GM18502 (cell line): ENCODE results near the gene P2RY2.
"Not testable (repeated sequence)": the region's sequence is repeated elsewhere in the genome, so short reads cannot be mapped to it uniquely, and the experiment has no call there.

Experiments used
- ATAC-seq: cut with Tn5 transposase; IDR thresholded peaks from one replicate; pipeline ENCODE4 v1.9.1; 2021; ENCODE audit warnings: mild to moderate bottlenecking; ENCODE audit not compliant: unreplicated experiment, poor library complexity

P2RY2 gene

DNA sequence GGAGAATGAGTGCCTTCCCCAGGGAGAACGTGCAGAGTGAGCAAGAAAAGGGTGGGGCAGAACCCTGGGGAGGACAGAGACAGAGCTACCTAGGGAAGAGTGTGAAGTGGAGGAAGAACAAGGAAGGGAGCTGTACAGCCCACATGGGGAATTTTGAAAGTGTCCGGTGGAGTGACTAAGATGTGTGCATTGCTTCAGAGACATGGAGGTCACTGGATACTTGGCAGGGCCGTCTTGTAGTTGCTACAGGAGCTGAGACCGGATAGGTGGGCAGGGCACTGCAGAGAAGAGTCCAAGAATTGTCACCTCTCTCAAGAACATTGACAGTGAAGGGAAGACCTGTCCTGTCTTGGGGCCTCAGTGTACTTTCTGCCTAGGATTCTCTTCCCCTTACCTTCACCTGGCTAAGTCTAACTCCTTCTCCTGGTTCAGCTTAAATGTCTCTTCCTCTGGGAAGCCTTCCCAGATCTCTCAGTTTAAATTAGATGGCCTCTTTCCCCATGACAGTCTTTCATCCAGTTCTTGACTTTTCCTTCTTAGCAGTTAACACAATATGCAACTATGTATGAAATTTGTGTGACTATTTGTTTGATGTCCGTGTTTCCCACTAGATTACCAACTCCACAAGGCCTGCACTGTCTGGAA is 44.9 kb downstream of the P2RY2 start:
- no peak for ATAC-seq

GRCh38 chr11:73263640-73264039 is 45.6 kb downstream of the P2RY2 start:
- no peak for ATAC-seq

GRCh38 chr11:73265278-73265810 is 47.3 kb downstream of the P2RY2 start:
- ATAC-seq, result no peak

- ATAC-seq, result no peak
These were observed 48.0 kb downstream of the P2RY2 start for GRCh38 chr11:73265853-73266645.

- ATAC-seq, result no peak
These were observed 48.6 kb downstream of the P2RY2 start for GRCh38 chr11:73266646-73267020.

DNA sequence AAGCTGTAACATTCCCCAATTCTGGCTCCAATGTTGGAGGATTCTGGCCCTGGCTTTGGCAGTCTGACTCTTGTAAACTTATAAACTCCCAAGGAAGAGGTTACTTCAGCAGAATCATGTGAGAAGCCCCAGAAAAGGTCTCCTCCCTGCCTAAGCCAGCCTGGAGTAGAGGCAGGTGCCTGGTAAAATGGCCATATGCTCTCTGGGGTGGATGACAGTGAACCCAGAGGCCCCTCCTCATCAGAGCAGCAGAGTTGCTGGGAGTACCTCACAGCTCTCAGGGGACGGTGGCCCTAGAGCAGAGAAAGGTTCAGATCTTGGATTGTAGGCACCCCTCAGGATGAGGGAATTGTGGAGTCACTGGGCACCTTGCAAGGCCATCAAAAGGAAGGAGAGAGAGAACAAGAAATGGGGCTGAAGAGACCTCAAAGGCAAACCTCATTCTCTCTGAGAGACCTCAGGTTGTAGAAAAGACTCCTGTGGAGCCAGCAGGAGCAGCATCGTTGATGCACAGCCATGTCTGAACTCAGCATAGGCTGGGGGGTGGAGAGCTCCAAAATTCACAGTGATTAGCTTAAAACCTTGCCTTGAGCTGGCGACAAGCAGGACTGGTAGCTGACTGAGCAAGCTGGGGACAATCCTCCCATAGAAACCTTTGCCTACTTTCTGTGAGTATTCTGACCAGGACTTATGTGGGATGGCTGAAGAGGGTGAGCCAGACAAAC is 49.2 kb downstream of the P2RY2 start:
- no peak for ATAC-seq

DNA sequence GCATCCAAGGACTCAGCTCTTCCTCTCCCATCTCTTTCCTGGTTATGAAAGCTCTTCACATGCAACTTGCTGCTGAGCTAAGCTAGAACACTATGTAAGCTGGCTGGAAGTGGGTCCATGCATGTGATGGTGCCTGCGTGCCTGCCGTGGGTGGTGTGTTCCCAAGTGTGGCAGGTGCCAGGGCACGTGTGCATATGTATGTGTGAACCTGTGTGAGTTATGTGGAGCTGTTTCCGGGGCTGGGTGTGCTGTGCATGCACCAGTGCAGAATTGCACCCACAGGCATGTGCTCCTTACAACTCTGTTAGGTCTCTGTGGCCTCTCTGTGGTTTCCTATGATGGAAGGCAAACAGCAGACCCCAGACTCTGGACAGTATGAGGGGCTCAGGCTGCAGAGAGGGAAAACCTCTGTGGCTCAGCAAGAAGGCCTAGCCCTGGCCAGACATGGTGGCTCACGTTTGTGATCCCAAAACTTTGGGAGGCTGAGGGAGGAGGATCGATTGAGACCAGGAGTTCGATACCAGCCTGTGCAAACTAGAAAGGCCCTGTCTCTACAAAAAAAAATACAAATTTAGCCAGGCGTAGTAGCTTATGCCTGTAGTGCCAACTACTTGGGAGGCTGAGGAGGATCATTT is 49.9 kb downstream of the P2RY2 start:
- no peak for ATAC-seq

- ATAC-seq, result no peak
These were observed 50.7 kb downstream of the P2RY2 start for GRCh38 chr11:73268671-73269271.

GRCh38 chr11:73269459-73270015 is 51.5 kb downstream of the P2RY2 start:
- no peak for ATAC-seq

GRCh38 chr11:73270016-73270854 is 52.2 kb downstream of the P2RY2 start:
- no peak for ATAC-seq

DNA sequence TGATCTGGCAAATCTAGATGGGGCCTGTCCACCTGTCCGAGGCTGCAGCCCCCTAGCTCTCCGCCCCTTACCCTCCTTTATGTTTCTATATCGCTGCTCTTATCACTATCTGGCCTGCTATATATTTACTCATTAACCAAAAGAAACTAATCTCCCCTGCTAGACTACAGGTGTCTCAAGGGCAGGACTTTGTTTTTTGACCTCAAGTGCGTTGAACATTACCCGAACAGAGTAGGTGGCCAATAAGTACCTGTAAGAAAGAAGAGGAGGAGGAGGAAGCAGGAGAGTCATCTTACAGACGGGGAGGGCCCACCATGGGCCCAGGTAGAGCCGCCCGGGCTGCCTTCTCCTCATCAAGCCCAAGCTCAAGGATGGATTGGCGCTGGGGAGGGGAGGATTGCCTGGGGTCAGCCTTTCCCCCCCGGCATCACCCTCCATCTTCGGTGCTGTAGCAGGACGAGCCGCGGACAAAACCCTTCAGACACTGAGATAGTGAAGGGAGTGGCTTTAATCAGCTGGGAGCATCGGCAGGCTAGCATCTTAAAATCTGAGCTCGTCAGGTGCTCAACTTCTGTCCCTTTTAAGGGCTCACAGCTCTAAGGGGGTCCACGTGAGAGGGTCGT is 52.9 kb downstream of the P2RY2 start:
- ATAC-seq, result no peak

DNA sequence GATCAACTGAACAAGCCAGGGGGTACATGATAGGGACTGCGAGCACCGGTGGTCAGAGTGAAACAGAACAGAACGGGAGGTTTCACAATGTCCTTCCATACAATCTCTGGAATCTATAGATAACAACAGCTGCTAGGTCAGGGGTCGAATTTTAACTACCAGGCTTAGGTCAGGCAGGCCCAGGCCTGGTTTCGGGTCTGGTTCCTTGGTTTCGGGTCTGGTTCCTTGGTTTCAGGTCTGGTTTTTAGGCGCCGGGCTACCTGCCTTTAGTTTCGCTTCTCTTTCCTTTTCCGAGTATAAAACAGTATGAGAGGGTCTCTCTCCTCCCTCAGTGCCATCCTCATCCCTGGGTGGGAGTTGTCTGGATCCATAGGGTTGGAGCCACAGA is 53.4 kb downstream of the P2RY2 start:
- ATAC-seq, result not testable (repeated sequence)

DNA sequence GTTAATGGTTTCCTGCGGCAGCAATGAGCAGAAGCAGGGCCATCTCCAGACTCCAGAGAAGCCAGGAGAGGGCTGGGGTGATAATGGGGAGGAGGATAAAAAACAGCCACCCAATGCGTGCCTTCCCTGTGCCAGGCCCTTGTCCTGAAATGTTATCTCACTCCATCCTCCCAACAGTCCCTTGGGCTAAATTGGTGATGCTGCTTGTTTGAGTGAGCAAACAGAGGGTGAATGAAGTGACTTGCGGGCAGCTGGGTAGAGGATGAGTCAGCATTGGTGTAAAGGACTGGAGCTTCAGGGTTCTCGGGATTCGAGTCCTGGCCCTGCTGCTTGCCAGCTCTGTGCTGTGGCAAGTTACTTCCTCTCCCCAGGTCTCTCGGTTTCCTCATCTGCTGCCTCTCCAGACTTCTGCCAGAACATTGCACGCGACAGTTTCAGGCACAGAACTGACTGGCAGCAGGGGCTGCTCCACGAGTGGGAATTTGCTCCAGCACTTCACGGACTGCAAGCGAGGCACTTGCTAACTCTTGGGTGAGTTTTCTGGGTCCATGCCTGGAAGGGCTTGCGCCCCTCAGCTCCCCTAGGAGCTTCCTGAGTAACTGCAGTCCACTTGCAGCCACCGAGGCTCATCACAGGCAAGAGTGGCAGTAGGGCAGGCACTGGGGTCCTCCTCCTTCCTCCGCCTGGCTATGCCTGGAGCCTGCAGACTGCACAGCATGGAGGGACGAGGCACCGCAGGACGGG is 54.0 kb downstream of the P2RY2 start, which contains the start of gene P2RY6:
Gene P2RY6 (plus strand): TSS at position 403 of the 744 bp plus-strand sequence. CDS start 24,181 bp downstream, outside the sequence.
- no peak for ATAC-seq

DNA sequence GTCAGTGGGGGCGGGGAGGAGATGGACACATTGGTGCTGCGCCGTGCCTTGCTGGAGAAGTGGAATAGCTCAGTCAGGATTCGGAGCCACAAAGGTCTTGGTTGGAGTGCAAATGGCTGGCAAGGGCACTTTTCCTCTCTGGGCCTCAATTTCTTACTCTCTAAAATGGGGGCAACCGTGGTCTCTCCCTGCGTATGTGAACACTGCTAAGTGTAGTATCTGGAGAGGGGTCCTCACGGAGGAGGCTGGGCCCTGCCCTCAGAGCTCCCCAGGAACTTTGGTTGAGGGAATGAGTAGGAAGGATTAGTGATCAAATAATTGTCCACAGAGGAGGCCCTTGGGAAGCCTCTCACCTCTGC is 54.6 kb downstream of the P2RY2 start:
- ATAC-seq, result no peak

DNA sequence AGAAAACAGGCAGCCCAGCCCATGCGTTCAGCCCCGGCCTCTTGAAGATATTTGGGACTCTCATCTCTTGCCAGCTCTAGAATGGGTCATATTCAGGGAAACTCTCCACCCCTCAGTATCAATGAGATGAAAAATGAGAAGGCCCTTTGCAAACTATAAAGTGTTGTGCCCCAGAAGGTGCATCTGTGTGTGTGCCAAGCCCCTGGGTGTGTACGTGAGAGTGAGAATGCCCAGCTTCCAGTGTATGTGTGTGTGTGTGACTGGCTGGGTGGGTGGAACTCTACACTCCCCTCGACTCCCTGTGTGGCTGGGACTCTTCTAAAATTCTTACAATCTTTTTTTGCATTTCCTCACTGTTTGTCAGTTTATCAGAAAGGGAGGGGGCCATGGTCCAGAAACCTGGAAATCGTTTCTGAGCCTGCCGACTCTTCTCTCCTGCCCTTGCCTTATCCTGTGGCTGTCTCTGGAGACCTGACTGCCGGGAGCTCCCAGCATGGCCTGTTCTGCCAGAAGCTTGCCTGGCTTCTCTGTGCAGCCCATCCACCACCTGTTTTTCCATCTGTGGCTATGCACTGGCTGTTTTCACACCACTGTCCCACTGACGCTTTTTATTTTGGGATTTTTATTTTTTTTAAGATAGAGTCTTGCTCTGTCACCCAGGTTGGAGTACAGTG is 55.3 kb downstream of the P2RY2 start:
- ATAC-seq, result no peak

DNA sequence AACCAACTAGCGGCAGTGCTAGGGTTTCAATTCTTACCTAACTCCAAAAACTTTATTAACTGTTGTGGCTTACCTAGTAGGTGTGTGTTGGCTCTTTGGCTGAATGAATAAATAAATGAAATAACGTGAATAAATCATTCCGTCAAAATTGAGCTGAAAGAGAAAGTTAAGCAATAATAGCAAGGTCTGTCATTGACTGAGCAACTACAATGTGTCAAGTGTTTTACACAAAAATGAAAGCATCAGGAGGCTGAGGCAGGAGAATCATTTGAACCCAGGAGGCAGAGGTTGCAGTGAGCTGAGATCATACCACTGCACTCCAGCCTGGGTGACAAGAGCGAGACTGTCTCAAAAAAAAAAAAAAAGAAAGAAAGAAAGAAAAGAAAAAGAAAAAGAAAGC is 56.1 kb downstream of the P2RY2 start:
- not testable (repeated sequence) for ATAC-seq

DNA sequence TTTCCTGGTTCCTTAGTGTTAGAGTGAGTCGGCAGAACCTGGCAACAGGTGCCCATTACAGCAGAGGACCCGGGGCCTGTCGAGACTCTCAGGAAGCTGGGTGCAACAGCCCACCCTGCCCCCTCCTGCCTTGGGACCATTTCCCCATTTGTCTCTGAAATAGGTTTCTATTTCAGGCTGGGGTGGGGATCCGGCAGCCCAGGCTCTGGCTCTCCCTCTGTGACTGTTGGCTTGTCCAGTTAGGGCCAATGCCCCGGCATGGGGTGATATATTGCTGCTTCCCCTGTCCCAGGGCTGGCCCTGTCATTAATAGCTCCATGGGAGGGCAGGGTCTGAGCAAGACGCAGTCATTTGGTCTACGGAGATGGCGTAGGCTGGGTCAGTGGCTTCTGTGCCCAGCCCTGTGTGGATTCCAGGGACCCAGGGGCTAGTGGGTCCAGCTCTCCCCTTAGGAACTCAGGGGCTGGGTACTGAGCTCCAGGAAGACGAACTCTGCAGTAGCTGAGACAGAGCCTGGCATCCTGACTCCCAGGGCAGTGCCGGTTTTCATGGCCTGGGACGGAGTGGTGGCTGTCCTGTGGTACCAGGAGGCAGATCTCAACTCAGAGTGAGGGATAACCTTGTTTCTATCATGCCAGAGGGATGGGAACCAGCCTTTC is 56.8 kb downstream of the P2RY2 start:
- ATAC-seq, result no peak
